Heart left ventricle (tissue), 16 donors: Measurements from ENCODE around the gene MAPK8IP3. TPM values are rescaled to one million over a fixed set of nuclear protein-coding genes. Genes with fewer than 3 reads are reported as not detected.
A peak's percentile ranks its signal among the peaks of the same experiment; 100 is the strongest.

Experiments used
- ATAC-seq, 4 donors: fragments of 200-7000 bp; cut with Tn5 transposase; one replicate each; pipeline ENCODE4 v1.9.1; 2020 to 2022; ENCODE audit warnings: moderate library complexity in 4 of 4, mild to moderate bottlenecking in 3 of 4, moderate number of reproducible peaks in 1 of 4
- DNase-seq, 5 donors: peaks; one replicate each; pipeline ENCODE4 v3.0.0-alpha.2; 2020
- H3K27ac ChIP-seq, 12 donors: fragments of 200-600 bp; sonication (generic) in 4 of 12; one replicate each; pipeline versions ENCODE4 v1.5.0 to v1.8.0; 2016 to 2022; ENCODE audit warnings: mild to moderate bottlenecking in 2 of 12
- H3K27me3 ChIP-seq, 9 donors: fragments of 200-600 bp; sonication (generic) in 2 of 9; one replicate each; pipeline versions ENCODE4 v1.5.1 to v1.8.0; 2016 to 2022; ENCODE audit warnings: mild to moderate bottlenecking in 3 of 9
- H3K36me3 ChIP-seq, 9 donors: fragments of 200-600 bp; sonication (generic) in 2 of 9; one replicate each; pipeline versions ENCODE4 v1.5.0 to v1.8.0; 2018 to 2022; ENCODE audit warnings: mild to moderate bottlenecking in 2 of 9
- H3K4me1 ChIP-seq, 12 donors: fragments of 200-600 bp; sonication (generic) in 4 of 12; one replicate each; pipeline versions ENCODE4 v1.5.0 to v1.8.0; 2016 to 2022; ENCODE audit warnings: mild to moderate bottlenecking in 3 of 12
- H3K4me3 ChIP-seq, 12 donors: fragments of 200-600 bp; sonication (generic) in 4 of 12; one replicate each; pipeline versions ENCODE4 v1.5.0 to v1.8.0; 2017 to 2022; ENCODE audit warnings: mild to moderate bottlenecking in 9 of 12, moderate library complexity in 4 of 12
- H3K9me3 ChIP-seq, 12 donors: fragments of 200-600 bp; sonication (generic) in 4 of 12; one replicate each; pipeline versions ENCODE4 v1.5.0 to v1.8.0; 2016 to 2022; ENCODE audit warnings: mild to moderate bottlenecking in 1 of 12
- POLR2A ChIP-seq, 2 donors: fragments of 450-650 bp; IDR thresholded peaks; one replicate each; pipeline ENCODE4 v1.6.1; 2017; ENCODE audit warnings: antibody characterized with exemption in 2 of 2, mild to moderate bottlenecking in 2 of 2, moderate library complexity in 2 of 2
- WGBS, 4 donors: extraction: QIAGEN DNeasy Blood & Tissue Kit in 2 of 4; methylation state at CpG; one replicate each; pipeline versions ENCODE4 v1.1.5 to v1.1.7; 2013 to 2018; 5-methylcytosine and 5-hydroxymethylcytosine counted together
- intact Hi-C, 10 donors: fragments of 100-400 bp; cut with DNase I; formaldehyde crosslinking; loops; one replicate each; pipeline versions ENCODE4 v1.11.1 to v1.14.2; 2022
- polyA plus RNA-seq, 2 donors: library from polyadenylated mRNA; stranded (reverse); fragments of 200-250 nt; gene quantifications; one replicate each; pipeline ENCODE4 v1.2.3, GENCODE V29; 2013
- total RNA-seq, 9 donors: library from RNA; depleted of rRNA in 2 of 9; stranded (reverse); fragments of >200 nt in 2 of 9; fragmentation: NEBNext Ultra II Directional in 3 of 9; extraction: Animal tissue kit (Norgen Biotek cat#: 25700) in 3 of 9; gene quantifications; one replicate each; pipeline versions ENCODE4 v1.1.0 to v1.2.4, GENCODE V29; 2016 to 2023
- TF ChIP-seq, protein P1 (sequence below), 12 donors: fragments of 200-600 bp; sonication (generic) in 4 of 12; IDR thresholded peaks; one replicate each; pipeline versions ENCODE4 v1.5.0 to v1.8.0; 2018 to 2022; ENCODE audit warnings: antibody characterized with exemption in 12 of 12, mild to moderate bottlenecking in 5 of 12
- donor health status: ischemic (EF 13 %, LVEDD 7.1; RV severe dilation, severe dysfunction).
- donor health status: healthy with polysubstance abuse.
- donor health status: DM: no; HTN: yes; CAD: no.
- donor health status: DM: no; HTN: no; CAD: no.
- donor health status: ischemic (EF 25% LVEDD 6.9; RV normal size, moderate dysfunction).
- donor health status: ischemic (EF 25% LVEDD 5.7; RV mildly dilated, moderate dysfunction).
- donor health status: healthy.
- donor health status: DM: yes; HTN: yes; CAD: no.
- donor health status: ischemic (EF 35%, LVEDD 5.7; RV mildly dilated, moderate dysfunction).
- donor health status: nonischemic (EF 11% LVEDD 7.7; RV severe dilation, severe dysfunction).
- donor health status: DM: yes; HTN: yes; CAD: no.
- donor health status: PGD.
- donor health status: ischemic (EF 29% LVEDD 5.4; RV normal size, mild dysfunction).
- donor health status: nonischemic (EF 23%, LVEDD 6.1; RV moderate dilation, normal function).

MAPK8IP3 gene
- total and polyA plus RNA-seq, 11 donors, result 29.5 to 71.3 (median 63.1) TPM

DNA sequence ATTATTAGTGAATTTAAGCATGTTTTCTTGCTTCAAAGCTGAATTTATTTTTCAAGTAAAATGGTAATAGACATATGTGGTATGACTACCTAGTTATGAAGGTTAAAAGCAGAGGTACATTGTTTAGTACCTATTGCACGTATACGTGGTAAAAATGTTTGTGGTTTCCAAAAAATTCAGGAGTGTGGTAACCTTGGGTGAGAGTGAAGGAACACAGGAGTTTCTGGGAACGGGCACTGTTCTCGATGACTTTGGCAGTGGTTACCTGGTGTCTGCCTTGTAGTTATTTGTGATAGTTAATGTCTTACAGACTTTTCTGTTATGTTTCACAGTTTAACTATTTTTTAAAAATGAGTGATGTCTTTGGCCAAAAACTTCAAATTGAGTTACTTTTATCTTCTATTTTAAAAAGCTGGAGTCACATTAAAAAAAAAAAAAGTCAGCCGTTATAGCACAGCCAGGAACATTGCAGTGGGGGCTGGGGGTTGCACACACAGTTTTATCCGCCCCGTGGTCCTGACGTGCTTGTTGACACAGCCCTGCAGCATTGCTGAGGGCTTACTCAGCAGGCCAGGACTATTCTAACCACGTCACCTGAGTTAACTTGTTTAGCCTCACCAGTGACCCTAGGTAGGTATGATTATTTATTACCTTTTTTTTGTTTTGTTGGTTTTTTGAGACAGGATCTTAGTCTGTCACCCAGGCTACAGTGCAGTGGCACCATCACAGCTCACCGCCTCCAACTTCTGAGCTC, 17.0 kb upstream of the MAPK8IP3 start:
- no peak overlapping the region for H3K4me3 ChIP-seq
- H3K27ac ChIP-seq, result peak overlapping the region in 6 of 12 donors; percentile 23 to 73 (median 56)
- TF ChIP-seq POLR2A (IDR thresholded peaks at IDR 0.05), result no peak
- TF ChIP-seq, protein P1, sequence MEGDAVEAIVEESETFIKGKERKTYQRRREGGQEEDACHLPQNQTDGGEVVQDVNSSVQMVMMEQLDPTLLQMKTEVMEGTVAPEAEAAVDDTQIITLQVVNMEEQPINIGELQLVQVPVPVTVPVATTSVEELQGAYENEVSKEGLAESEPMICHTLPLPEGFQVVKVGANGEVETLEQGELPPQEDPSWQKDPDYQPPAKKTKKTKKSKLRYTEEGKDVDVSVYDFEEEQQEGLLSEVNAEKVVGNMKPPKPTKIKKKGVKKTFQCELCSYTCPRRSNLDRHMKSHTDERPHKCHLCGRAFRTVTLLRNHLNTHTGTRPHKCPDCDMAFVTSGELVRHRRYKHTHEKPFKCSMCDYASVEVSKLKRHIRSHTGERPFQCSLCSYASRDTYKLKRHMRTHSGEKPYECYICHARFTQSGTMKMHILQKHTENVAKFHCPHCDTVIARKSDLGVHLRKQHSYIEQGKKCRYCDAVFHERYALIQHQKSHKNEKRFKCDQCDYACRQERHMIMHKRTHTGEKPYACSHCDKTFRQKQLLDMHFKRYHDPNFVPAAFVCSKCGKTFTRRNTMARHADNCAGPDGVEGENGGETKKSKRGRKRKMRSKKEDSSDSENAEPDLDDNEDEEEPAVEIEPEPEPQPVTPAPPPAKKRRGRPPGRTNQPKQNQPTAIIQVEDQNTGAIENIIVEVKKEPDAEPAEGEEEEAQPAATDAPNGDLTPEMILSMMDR (IDR thresholded peaks at IDR 0.05), result no peak
- H3K4me1 ChIP-seq, result peaks cover 0 to 31% (median 0%) of the 10 kb centered on the region in 12 donors
- 75 to 79% (median 78%) methylated on average over 10 of the region's 10 CpGs for WGBS, 4 donors
- no peaks in the 10 kb centered on the region for H3K27me3 ChIP-seq
- peak in 2 of 5 donors; percentile 48 to 56 for DNase-seq
- intact Hi-C loops, result no loop called here
- no peaks in the 10 kb centered on the region for H3K9me3 ChIP-seq
- H3K36me3 ChIP-seq, result peaks cover 0 to 94% (median 72%) of the 10 kb centered on the region in 9 donors
- peak in 3 of 4 donors; percentile 69 to 91 (median 75) for ATAC-seq

DNA sequence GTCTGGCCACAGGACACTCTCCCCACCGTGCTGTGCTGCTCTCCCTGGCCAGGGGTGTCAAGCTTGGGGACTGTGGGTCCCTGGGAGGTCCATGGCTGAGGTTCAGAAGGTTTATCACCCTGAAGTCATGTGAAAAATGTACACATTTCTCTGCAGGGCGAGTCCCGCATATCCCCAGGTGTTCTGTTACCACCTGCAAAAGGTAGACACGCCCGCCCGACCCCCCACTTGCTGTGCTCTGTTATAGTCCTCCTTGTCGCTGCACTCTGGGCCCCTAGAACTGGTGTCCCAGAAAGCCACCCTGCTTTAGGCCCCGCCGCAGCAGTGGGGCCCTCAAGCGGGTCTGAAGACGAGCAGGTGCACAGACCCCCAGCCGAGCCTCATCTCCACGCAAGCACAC, 16.1 kb upstream of the MAPK8IP3 start:
- Histone ChIP-seq H3K4me3 (no peak overlapping the region), H3K27me3 (no peaks in the 10 kb centered on the region), H3K36me3 (peaks cover 0 to 96% (median 73%) of the 10 kb centered on the region in 9 donors), H3K9me3 (no peaks in the 10 kb centered on the region), H3K4me1 (peaks cover 0 to 31% (median 0%) of the 10 kb centered on the region in 12 donors), H3K27ac (peak overlapping the region in 6 of 12 donors; percentile 23 to 73 (median 56))
- 92 to 98% (median 95%) methylated on average over 11 to 13 of the region's 13 CpGs for WGBS, 4 donors
- no peak for ATAC-seq
- intact Hi-C loops, result no loop called here
- TF ChIP-seq, protein P1 (IDR thresholded peaks at IDR 0.05), result no peak
- no peak for TF ChIP-seq POLR2A (IDR thresholded peaks at IDR 0.05)
- DNase-seq, result no peak

DNA sequence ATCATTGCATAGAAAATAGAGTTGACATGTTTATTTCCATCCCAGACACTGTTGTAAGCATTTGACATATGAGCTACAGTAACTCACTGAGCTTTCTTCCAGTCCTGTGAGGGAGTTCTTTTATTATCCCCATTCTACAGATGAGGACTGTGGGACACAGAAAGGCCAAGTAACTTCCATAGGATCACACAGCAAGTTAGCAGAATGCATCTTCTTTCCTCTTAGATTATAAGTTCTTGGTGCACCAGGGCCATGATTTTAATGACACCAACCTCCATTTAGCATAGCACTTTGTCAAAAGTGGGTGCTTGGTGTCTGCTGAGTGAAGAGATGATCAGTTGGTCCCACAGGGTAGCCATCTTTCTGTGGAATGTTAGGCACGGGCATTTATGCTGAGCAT, 15.2 kb upstream of the MAPK8IP3 start:
- peak overlapping the region in 3 of 12 donors; percentile 4 to 65 (median 33) for H3K27ac ChIP-seq
- H3K27me3 ChIP-seq, result no peaks in the 10 kb centered on the region
- DNase-seq (no peak), ATAC-seq (no peak)
- no peaks in the 10 kb centered on the region for H3K9me3 ChIP-seq
- WGBS, 4 donors, result 63 to 73% (median 68%) methylated on average over 1 of the region's 1 CpG
- H3K36me3 ChIP-seq, result peaks cover 0 to 95% (median 72%) of the 10 kb centered on the region in 9 donors
- no peak for TF ChIP-seq POLR2A (IDR thresholded peaks at IDR 0.05)
- TF ChIP-seq, protein P1 (IDR thresholded peaks at IDR 0.05), result no peak
- intact Hi-C loops, result no loop called here
- H3K4me3 ChIP-seq, result no peak overlapping the region
- H3K4me1 ChIP-seq, result peaks cover 0 to 31% (median 0%) of the 10 kb centered on the region in 12 donors

DNA sequence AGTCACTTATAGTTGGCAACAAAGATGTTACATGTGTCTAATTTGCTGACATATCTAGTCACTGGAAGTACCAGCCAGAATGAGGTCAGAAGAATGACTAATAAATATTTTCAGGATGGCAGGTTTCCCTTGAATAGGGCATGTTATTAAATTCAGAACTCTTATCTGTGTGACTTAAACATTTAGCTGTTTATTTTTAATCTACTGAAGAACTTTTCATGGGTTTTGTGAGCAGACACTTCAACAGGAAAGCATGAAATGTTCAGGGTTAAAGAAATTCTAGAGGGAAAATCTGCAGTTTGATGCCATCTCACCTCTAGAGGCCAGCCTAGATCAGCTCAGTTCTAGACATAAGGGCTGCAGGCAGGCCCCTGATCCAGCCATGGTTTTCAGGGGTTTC, 14.7 kb upstream of the MAPK8IP3 start:
- Histone ChIP-seq H3K27me3 (no peaks in the 10 kb centered on the region), H3K36me3 (peaks cover 0 to 95% (median 69%) of the 10 kb centered on the region in 9 donors), H3K9me3 (no peaks in the 10 kb centered on the region), H3K27ac (peak overlapping the region in 4 of 12 donors; percentile 4 to 65 (median 21)), H3K4me1 (peaks cover 0 to 31% (median 0%) of the 10 kb centered on the region in 12 donors), H3K4me3 (no peak overlapping the region)
- peak; percentile 43 to 57 (median 48) for ATAC-seq
- TF ChIP-seq POLR2A (IDR thresholded peaks at IDR 0.05), result no peak
- TF ChIP-seq, protein P1 (IDR thresholded peaks at IDR 0.05), result peak in 1 of 12 donors; percentile 8
- DNase-seq, result no peak
- intact Hi-C loops, result no loop called here
